ACC112 (cell line): ENCODE measurements around the gene EYA4.

Source experiments
- H2AFZ ChIP-seq: fragments of 200-600 bp; sonication (generic); one replicate; pipeline ENCODE4 v1.6.0; 2017; ENCODE audit warnings: antibody characterized with exemption, low read length; ENCODE audit not compliant: unreplicated experiment
- H3K27ac ChIP-seq: fragments of 200-600 bp; sonication (generic); 2 replicates; pipeline ENCODE4 v1.5.1; 2014; ENCODE audit warnings: low read depth, mild to moderate bottlenecking, antibody characterized with exemption, low read length, moderate library complexity
- H3K27me3 ChIP-seq: fragments of 200-600 bp; sonication (generic); 2 replicates; pipeline ENCODE4 v1.6.1; 2014; ENCODE audit warnings: mild to moderate bottlenecking, antibody characterized with exemption, low read length, moderate library complexity, mixed read lengths; ENCODE audit not compliant: insufficient read depth
- H3K36me3 ChIP-seq: fragments of 200-600 bp; sonication (generic); 2 replicates; pipeline ENCODE4 v1.6.1; 2016; ENCODE audit warnings: mild to moderate bottlenecking, antibody characterized with exemption, low read length, moderate library complexity, mixed read lengths; ENCODE audit not compliant: insufficient read depth
- H3K4me1 ChIP-seq: fragments of 200-600 bp; sonication (generic); one replicate; pipeline ENCODE4 v1.6.1; 2016; ENCODE audit warnings: low read length, mixed read lengths; ENCODE audit not compliant: insufficient read depth, unreplicated experiment, control insufficient read depth
- H3K4me3 ChIP-seq: fragments of 200-600 bp; sonication (generic); 2 replicates; pipeline ENCODE4 v1.5.1; 2014; ENCODE audit warnings: mild to moderate bottlenecking, low read depth, low read length
- H3K79me2 ChIP-seq: fragments of 200-600 bp; sonication (generic); one replicate; pipeline ENCODE4 v1.6.0; 2016; ENCODE audit warnings: low read length; ENCODE audit not compliant: control insufficient read depth, unreplicated experiment, insufficient read depth

EYA4 gene

GRCh38 chr6:133214267-133214666 is 26.9 kb upstream of the EYA4 start:
- no peaks in the 10 kb centered on the region for H3K4me1 ChIP-seq
- H3K36me3 ChIP-seq, result no peaks in the 10 kb centered on the region
- no peak overlapping the region for H3K27ac ChIP-seq
- no peaks in the 10 kb centered on the region for H3K79me2 ChIP-seq
- no peak overlapping the region for H2AFZ ChIP-seq
- H3K4me3 ChIP-seq, result no peak overlapping the region
- H3K27me3 ChIP-seq, result peaks cover 5% of the 10 kb centered on the region; the same call in 1 of the 2 replicates

GRCh38 chr6:133218852-133219251 is 22.3 kb upstream of the EYA4 start:
- H3K27ac ChIP-seq, result no peak overlapping the region
- H3K79me2 ChIP-seq, result no peaks in the 10 kb centered on the region
- no peaks in the 10 kb centered on the region for H3K4me1 ChIP-seq
- no peak overlapping the region for H3K4me3 ChIP-seq
- no peak overlapping the region for H2AFZ ChIP-seq
- no peaks in the 10 kb centered on the region for H3K27me3 ChIP-seq
- H3K36me3 ChIP-seq, result no peaks in the 10 kb centered on the region

GRCh38 chr6:133223452-133224029 is 17.6 kb upstream of the EYA4 start:
- no peak overlapping the region for H3K4me3 ChIP-seq
- H3K79me2 ChIP-seq, result no peaks in the 10 kb centered on the region
- H3K4me1 ChIP-seq, result no peaks in the 10 kb centered on the region
- H2AFZ ChIP-seq, result no peak overlapping the region
- H3K36me3 ChIP-seq, result no peaks in the 10 kb centered on the region
- no peaks in the 10 kb centered on the region for H3K27me3 ChIP-seq
- no peak overlapping the region for H3K27ac ChIP-seq

DNA sequence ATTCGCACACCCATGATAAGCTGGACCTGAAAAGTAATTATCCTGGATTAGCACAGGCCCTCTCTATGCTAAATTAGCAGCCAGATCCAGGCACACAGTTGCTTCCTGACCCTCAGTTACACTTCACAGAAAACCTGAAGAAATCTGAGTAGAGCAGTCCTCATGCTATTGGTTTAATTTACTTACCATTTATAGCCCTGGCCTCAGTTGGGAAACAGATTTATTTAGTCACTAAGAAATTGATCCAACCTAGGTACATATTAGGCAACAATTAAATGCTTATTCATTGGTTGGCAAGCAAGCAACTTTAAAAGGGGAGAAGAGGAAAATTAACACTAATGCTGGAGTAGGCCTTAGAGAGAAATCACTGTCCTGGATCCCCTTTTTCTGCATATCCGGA is 15.6 kb upstream of the EYA4 start:
- Histone ChIP-seq H3K4me1 (no peaks in the 10 kb centered on the region), H3K79me2 (no peaks in the 10 kb centered on the region), H3K36me3 (no peaks in the 10 kb centered on the region), H3K27ac (no peak overlapping the region), H3K4me3 (no peak overlapping the region), H3K27me3 (no peaks in the 10 kb centered on the region), H2AFZ (no peak overlapping the region)

DNA sequence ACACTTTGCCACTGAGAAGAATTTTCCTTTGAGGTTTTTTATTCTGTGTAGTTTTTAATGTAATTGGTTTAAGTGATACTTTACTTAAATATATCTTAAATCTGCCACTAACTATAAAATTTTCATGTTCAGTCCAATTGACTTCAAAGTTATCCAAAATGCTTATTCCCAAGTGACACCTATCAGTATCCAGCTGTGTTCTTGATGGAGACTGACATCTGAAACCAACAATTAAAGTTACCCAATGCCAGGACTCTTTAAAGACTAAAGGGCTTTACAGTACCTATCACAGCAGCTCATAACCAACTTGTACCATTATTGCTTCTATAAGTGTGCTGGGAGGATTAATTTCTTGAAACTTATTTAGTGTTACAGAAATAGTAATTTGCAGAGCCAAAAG is 13.8 kb upstream of the EYA4 start:
- no peak overlapping the region for H3K4me3 ChIP-seq
- no peaks in the 10 kb centered on the region for H3K36me3 ChIP-seq
- H3K4me1 ChIP-seq, result no peaks in the 10 kb centered on the region
- H3K27ac ChIP-seq, result no peak overlapping the region
- H3K79me2 ChIP-seq, result no peaks in the 10 kb centered on the region
- H2AFZ ChIP-seq, result no peak overlapping the region
- H3K27me3 ChIP-seq, result no peaks in the 10 kb centered on the region

GRCh38 chr6:133230052-133230451 is 11.1 kb upstream of the EYA4 start:
- Histone ChIP-seq H3K4me1 (no peaks in the 10 kb centered on the region), H3K27ac (no peak overlapping the region), H3K27me3 (no peaks in the 10 kb centered on the region), H3K36me3 (no peaks in the 10 kb centered on the region), H3K79me2 (no peaks in the 10 kb centered on the region), H3K4me3 (no peak overlapping the region), H2AFZ (no peak overlapping the region)

GRCh38 chr6:133235221-133235620 is 5.9 kb upstream of the EYA4 start:
- no peaks in the 10 kb centered on the region for H3K4me1 ChIP-seq
- no peaks in the 10 kb centered on the region for H3K36me3 ChIP-seq

DNA sequence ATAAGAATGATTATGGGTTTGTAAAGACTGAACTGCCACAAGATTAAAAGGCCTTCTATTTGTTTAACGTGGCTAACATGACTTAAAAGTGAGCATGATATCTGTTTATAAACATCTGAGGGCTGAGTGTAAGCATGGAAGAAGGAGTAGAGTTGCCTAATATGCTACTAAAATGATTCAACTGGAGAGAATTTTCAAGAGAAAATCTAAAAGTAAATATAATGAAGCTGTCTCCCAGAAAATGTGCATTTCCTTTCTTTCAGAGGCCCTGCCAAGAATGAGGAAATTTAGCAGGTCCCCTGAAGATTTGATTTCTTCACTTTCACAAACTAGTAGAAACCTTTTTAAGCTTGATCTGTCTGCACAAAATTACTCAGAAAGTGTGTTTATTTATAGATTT is 4.2 kb upstream of the EYA4 start:
- H3K27me3 ChIP-seq, result peaks cover 4% of the 10 kb centered on the region; the same call in 1 of the 2 replicates
- H3K79me2 ChIP-seq, result no peaks in the 10 kb centered on the region
- H3K4me1 ChIP-seq, result no peaks in the 10 kb centered on the region
- no peak overlapping the region for H2AFZ ChIP-seq
- H3K27ac ChIP-seq, result 0 out of 2 replicates have a peak overlapping the region, but pooled peaks have one; percentile 1
- no peak overlapping the region for H3K4me3 ChIP-seq
- no peaks in the 10 kb centered on the region for H3K36me3 ChIP-seq

More at GRCh38 chr6:133235221-133235620, 5.9 kb upstream of the EYA4 start:
- no peaks in the 10 kb centered on the region for H3K27me3 ChIP-seq
- no peak overlapping the region for H3K27ac ChIP-seq
- H3K4me3 ChIP-seq, result no peak overlapping the region
- no peaks in the 10 kb centered on the region for H3K79me2 ChIP-seq
- no peak overlapping the region for H2AFZ ChIP-seq

- H3K4me3 ChIP-seq, result peak overlapping the region; percentile 83
- no peaks in the 10 kb centered on the region for H3K36me3 ChIP-seq
- peaks cover 37% of the 10 kb centered on the region for H3K27me3 ChIP-seq
- peak overlapping the region; percentile 51 for H2AFZ ChIP-seq
- peaks cover 21% of the 10 kb centered on the region for H3K79me2 ChIP-seq
- no peak overlapping the region for H3K27ac ChIP-seq
- peaks cover 8% of the 10 kb centered on the region for H3K4me1 ChIP-seq
Observed at GRCh38 chr6:133240511-133241085, 559 bp upstream of the EYA4 start.

GRCh38 chr6:133241901-133242636 is 912 bp downstream of the EYA4 start:
- peaks cover 37% of the 10 kb centered on the region for H3K27me3 ChIP-seq
- H3K27ac ChIP-seq, result peak overlapping the region; percentile 9; the same call in 1 of the 2 replicates
- peak overlapping the region; percentile 58 for H2AFZ ChIP-seq
- H3K79me2 ChIP-seq, result peaks cover 26% of the 10 kb centered on the region
- peak overlapping the region; percentile 83 for H3K4me3 ChIP-seq
- H3K4me1 ChIP-seq, result peaks cover 8% of the 10 kb centered on the region
- H3K36me3 ChIP-seq, result no peaks in the 10 kb centered on the region
